GM19452 (cell line): ENCODE measurements around the gene PSTPIP1.

Source experiments
- ATAC-seq: cut with Tn5 transposase; IDR thresholded peaks from one replicate; pipeline ENCODE4 v1.9.1; 2021; ENCODE audit not compliant: unreplicated experiment

The PSTPIP1 gene

GRCh38 chr15:77028451-77029165 is 33.7 kb downstream of the PSTPIP1 start:
- no peak for ATAC-seq

GRCh38 chr15:77029166-77030047 is 34.5 kb downstream of the PSTPIP1 start:
- ATAC-seq = no peak

- ATAC-seq = no peak
Measured at GRCh38 chr15:77030048-77030927, 35.4 kb downstream of the PSTPIP1 start.

GRCh38 chr15:77030928-77031375 is 36.0 kb downstream of the PSTPIP1 start:
- no peak for ATAC-seq

- no peak for ATAC-seq
Measured at GRCh38 chr15:77031376-77032050, 36.6 kb downstream of the PSTPIP1 start.

- no peak for ATAC-seq
Measured at GRCh38 chr15:77032052-77032646, 37.2 kb downstream of the PSTPIP1 start.

- ATAC-seq = no peak
Measured at GRCh38 chr15:77032647-77033416, 37.9 kb downstream of the PSTPIP1 start.

GRCh38 chr15:77033417-77033728 is 38.4 kb downstream of the PSTPIP1 start:
- ATAC-seq = no peak

GRCh38 chr15:77033729-77034671 is 39.1 kb downstream of the PSTPIP1 start:
- no peak for ATAC-seq

GRCh38 chr15:77034695-77035489 is 40.0 kb downstream of the PSTPIP1 start:
- ATAC-seq = no peak

- no peak for ATAC-seq
Measured at GRCh38 chr15:77035584-77035983, 40.7 kb downstream of the PSTPIP1 start.

- no peak for ATAC-seq
Measured at GRCh38 chr15:77035999-77036471, 41.1 kb downstream of the PSTPIP1 start.

- no peak for ATAC-seq
Measured at GRCh38 chr15:77036537-77037387, 41.8 kb downstream of the PSTPIP1 start.

- no peak for ATAC-seq
Measured at GRCh38 chr15:77037388-77038209, 42.7 kb downstream of the PSTPIP1 start.

GRCh38 chr15:77038312-77039216 is 43.6 kb downstream of the PSTPIP1 start:
- no peak for ATAC-seq
